Esophagus squamous epithelium (tissue), 4 donors: Measurements from ENCODE around the gene SMG7.

Source experiments
- CTCF ChIP-seq, 6 experiments: fragments of 450-650 bp in 4 of 6; fragments of 200-600 bp in 2 of 6; sonication (generic) in 2 of 6; IDR thresholded peaks; one replicate each; pipeline ENCODE4 v1.5.1; 2016 to 2019; ENCODE audit warnings: antibody characterized with exemption in 6 of 6, mild to moderate bottlenecking in 4 of 6, moderate library complexity in 4 of 6
- POLR2A ChIP-seq, 4 donors: fragments of 450-650 bp; IDR thresholded peaks; one replicate each; pipeline ENCODE4 v1.6.1; 2017; ENCODE audit warnings: antibody characterized with exemption in 4 of 4, mild to moderate bottlenecking in 4 of 4, moderate library complexity in 3 of 4

GRCh38 chr1:183575606-183576005, 103.3 kb downstream of the SMG7 start:
- no peak for TF ChIP-seq CTCF (IDR thresholded peaks at IDR 0.05)
- TF ChIP-seq POLR2A (IDR thresholded peaks at IDR 0.05): no peak
